K562 (cell line): Measurements from ENCODE around the gene CNPY4. TPM values are rescaled to one million over a fixed set of nuclear protein-coding genes. Genes with fewer than 3 reads are reported as not detected.

ENCODE experiments used
- ARNT ChIP-seq, 2 experiments: fragments of 450-650 bp; IDR thresholded peaks; 2 replicates each; pipeline ENCODE4 v1.6.1; 2016; ENCODE audit warnings: mild to moderate bottlenecking in 1 of 2
- EWSR1 ChIP-seq: fragments of 450-650 bp; IDR thresholded peaks from 2 replicates; pipeline ENCODE4 v1.6.1; 2018; ENCODE audit warnings: borderline replicate concordance, mild to moderate bottlenecking, low read depth, moderate library complexity; ENCODE audit not compliant: partially characterized antibody
- EZH2 ChIP-seq: IDR thresholded peaks from 2 replicates; pipeline ENCODE4 v1.6.1; 2012; ENCODE audit warnings: low read depth, mild to moderate bottlenecking, inconsistent platforms, low read length, borderline replicate concordance
- HDAC1 ChIP-seq, 2 experiments: fragments of 450-650 bp; IDR thresholded peaks; 2 replicates each; pipeline ENCODE4 v1.6.1; 2016 to 2017; ENCODE audit warnings: inconsistent platforms in 1 of 2, mild to moderate bottlenecking in 1 of 2, moderate library complexity in 1 of 2
- HDAC6 ChIP-seq: IDR thresholded peaks from 2 replicates; pipeline ENCODE4 v1.6.1; 2012; ENCODE audit warnings: low read depth, mild to moderate bottlenecking, control low read depth, inconsistent platforms, low read length, moderate library complexity
- KDM2B ChIP-seq: fragments of 250-450 bp; sonication (Bioruptor Pico); IDR thresholded peaks from 2 replicates; pipeline ENCODE4 v1.8.0; 2021; ENCODE audit warnings: mild to moderate bottlenecking, moderate library complexity
- POLR2B ChIP-seq: fragments of 450-650 bp; IDR thresholded peaks from 2 replicates; pipeline ENCODE4 v1.6.1; 2018; ENCODE audit warnings: low read depth; ENCODE audit not compliant: partially characterized antibody
- SMC3 ChIP-seq: conservative IDR thresholded peaks from 2 replicates; pipeline ENCODE4 v1.6.1; 2011; ENCODE audit warnings: low read depth, low read length, improper control_type of control experiment; ENCODE audit not compliant: insufficient read depth
- ZNF444 ChIP-seq: fragments of 250-450 bp; sonication (Bioruptor Pico); IDR thresholded peaks from 2 replicates; pipeline ENCODE4 v1.4.0; 2020; ENCODE audit warnings: mild to moderate bottlenecking, moderate library complexity
- ZNF699 ChIP-seq: fragments of 250-450 bp; sonication (Bioruptor Pico); IDR thresholded peaks from 2 replicates; pipeline ENCODE4 v1.8.0; 2021; ENCODE audit warnings: mild to moderate bottlenecking, moderate library complexity; ENCODE audit not compliant: insufficient replicate concordance
- polyA plus RNA-seq, 8 experiments: library from polyadenylated mRNA; depleted of rRNA in 4 of 8; stranded (reverse) in 5 of 8; unstranded in 3 of 8; fragments of >200 nt; fragmentation: Nextera tagmentation in 2 of 8; fragmentation: Illumina TruSeq in 1 of 8; extraction: Ambion mirVana in 2 of 8; extraction: Trizol in 1 of 8; gene quantifications; 2 replicates each; pipeline versions ENCODE4 v1.2.1 to v1.2.3, GENCODE V29; 2011 to 2014; ENCODE audit warnings: inconsistent platforms in 1 of 8, missing spikeins in 1 of 8
- total RNA-seq, 7 experiments: library from RNA; depleted of rRNA in 6 of 7; stranded (reverse); fragments of >200 nt in 6 of 7; fragmentation: Illumina TruSeq in 2 of 7; extraction: Trizol in 2 of 7; gene quantifications; 2 replicates each; pipeline versions ENCODE4 v1.2.1 to v1.2.3, GENCODE V29; 2011 to 2021; ENCODE audit warnings: low replicate concordance in 1 of 7
- TF ChIP-seq, protein P1 (sequence below): fragments of 250-450 bp; sonication (Bioruptor Pico); IDR thresholded peaks from 2 replicates; pipeline ENCODE4 v1.8.0; 2021; ENCODE audit warnings: moderate library complexity, mild to moderate bottlenecking, inconsistent platforms
- TF ChIP-seq, protein P2 (sequence below), 2 experiments: fragments of 150-350 bp in 1 of 2; IDR thresholded peaks; 2 replicates each; pipeline ENCODE4 v1.6.1; 2012 to 2016; ENCODE audit warnings: low read depth in 2 of 2, low read length in 2 of 2, mild to moderate bottlenecking in 1 of 2, moderate library complexity in 1 of 2
- TF ChIP-seq, protein P3 (sequence below): fragments of 450-650 bp; conservative IDR thresholded peaks from 2 replicates; pipeline ENCODE4 v1.6.1; 2016; ENCODE audit warnings: missing genetic modification characterization, low read depth, mild to moderate bottlenecking, control low read depth, missing compliant biosample characterization
- TF ChIP-seq, protein P4 (sequence below): sonication (generic); formaldehyde crosslinking; IDR thresholded peaks from 2 replicates; pipeline ENCODE4 v1.8.0; 2023; ENCODE audit warnings: missing genetic modification reagents, mild to moderate bottlenecking, borderline replicate concordance

Gene CNPY4
- total and polyA plus RNA-seq, 9 of the 15 experiments (the other 6 are each of a cell fraction or from before 2014, with no cell fraction given), result 1.9 to 11.2 (median 7.0) TPM

DNA sequence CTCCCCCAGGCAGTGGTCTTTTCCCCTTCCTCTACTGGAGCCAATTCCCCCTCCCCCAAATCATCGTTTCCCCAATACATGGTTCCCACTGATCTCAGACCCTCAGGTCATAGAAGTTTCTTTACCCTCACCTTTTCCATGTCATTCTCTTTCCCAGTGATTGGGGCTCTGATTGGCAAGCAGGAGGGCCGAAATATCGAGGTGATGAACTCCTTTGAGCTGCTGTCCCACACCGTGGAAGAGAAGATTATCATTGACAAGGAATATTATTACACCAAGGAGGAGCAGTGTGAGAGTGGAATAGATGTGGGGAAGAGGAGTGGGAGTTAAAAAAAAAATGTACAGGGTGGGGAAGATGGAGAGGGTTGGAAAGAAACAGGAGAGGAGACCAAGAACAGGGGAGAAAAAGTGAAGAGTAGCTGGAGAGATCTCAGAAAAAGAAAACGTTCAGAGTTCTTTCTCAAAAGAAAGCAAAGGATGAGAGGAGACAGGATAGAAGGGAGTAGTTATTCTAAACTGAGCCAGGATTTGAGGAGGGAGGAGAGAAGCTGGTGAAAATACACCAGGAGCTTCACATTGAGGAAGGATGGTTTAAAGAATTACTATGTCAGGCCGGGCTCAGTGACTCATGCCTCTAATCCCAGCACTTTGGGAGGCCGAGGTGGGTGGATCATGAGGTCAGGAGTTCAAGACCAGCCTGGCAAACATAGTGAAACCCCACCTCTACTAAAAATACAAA is 29.8 kb upstream of the CNPY4 start (continued):
- TF ChIP-seq POLR2B (peak; percentile 19), EWSR1 (no peak), ZNF699 (CRISPR knock-in tag) (no peak), ARNT (IDR thresholded peaks at IDR 0.05) (no peak), HDAC1 (IDR thresholded peaks at IDR 0.05) (0 out of 4 replicates have a peak, but pooled peaks of 1 of the 2 experiments have one; percentile 6), ZNF444 (CRISPR knock-in tag) (no peak), EZH2 (no peak), KDM2B (no peak), HDAC6 (no peak), SMC3 (no peak)
- TF ChIP-seq, protein P1, sequence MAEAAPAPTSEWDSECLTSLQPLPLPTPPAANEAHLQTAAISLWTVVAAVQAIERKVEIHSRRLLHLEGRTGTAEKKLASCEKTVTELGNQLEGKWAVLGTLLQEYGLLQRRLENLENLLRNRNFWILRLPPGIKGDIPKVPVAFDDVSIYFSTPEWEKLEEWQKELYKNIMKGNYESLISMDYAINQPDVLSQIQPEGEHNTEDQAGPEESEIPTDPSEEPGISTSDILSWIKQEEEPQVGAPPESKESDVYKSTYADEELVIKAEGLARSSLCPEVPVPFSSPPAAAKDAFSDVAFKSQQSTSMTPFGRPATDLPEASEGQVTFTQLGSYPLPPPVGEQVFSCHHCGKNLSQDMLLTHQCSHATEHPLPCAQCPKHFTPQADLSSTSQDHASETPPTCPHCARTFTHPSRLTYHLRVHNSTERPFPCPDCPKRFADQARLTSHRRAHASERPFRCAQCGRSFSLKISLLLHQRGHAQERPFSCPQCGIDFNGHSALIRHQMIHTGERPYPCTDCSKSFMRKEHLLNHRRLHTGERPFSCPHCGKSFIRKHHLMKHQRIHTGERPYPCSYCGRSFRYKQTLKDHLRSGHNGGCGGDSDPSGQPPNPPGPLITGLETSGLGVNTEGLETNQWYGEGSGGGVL, result no peak
- TF ChIP-seq, protein P2, sequence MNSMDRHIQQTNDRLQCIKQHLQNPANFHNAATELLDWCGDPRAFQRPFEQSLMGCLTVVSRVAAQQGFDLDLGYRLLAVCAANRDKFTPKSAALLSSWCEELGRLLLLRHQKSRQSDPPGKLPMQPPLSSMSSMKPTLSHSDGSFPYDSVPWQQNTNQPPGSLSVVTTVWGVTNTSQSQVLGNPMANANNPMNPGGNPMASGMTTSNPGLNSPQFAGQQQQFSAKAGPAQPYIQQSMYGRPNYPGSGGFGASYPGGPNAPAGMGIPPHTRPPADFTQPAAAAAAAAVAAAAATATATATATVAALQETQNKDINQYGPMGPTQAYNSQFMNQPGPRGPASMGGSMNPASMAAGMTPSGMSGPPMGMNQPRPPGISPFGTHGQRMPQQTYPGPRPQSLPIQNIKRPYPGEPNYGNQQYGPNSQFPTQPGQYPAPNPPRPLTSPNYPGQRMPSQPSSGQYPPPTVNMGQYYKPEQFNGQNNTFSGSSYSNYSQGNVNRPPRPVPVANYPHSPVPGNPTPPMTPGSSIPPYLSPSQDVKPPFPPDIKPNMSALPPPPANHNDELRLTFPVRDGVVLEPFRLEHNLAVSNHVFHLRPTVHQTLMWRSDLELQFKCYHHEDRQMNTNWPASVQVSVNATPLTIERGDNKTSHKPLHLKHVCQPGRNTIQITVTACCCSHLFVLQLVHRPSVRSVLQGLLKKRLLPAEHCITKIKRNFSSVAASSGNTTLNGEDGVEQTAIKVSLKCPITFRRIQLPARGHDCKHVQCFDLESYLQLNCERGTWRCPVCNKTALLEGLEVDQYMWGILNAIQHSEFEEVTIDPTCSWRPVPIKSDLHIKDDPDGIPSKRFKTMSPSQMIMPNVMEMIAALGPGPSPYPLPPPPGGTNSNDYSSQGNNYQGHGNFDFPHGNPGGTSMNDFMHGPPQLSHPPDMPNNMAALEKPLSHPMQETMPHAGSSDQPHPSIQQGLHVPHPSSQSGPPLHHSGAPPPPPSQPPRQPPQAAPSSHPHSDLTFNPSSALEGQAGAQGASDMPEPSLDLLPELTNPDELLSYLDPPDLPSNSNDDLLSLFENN (IDR thresholded peaks at IDR 0.05; ENCODE audit: low read depth in 2 of 2, low read length in 2 of 2), result no peak
- TF ChIP-seq, protein P3, sequence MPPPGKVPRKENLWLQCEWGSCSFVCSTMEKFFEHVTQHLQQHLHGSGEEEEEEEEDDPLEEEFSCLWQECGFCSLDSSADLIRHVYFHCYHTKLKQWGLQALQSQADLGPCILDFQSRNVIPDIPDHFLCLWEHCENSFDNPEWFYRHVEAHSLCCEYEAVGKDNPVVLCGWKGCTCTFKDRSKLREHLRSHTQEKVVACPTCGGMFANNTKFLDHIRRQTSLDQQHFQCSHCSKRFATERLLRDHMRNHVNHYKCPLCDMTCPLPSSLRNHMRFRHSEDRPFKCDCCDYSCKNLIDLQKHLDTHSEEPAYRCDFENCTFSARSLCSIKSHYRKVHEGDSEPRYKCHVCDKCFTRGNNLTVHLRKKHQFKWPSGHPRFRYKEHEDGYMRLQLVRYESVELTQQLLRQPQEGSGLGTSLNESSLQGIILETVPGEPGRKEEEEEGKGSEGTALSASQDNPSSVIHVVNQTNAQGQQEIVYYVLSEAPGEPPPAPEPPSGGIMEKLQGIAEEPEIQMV (tag), result no peak
- TF ChIP-seq, protein P4, sequence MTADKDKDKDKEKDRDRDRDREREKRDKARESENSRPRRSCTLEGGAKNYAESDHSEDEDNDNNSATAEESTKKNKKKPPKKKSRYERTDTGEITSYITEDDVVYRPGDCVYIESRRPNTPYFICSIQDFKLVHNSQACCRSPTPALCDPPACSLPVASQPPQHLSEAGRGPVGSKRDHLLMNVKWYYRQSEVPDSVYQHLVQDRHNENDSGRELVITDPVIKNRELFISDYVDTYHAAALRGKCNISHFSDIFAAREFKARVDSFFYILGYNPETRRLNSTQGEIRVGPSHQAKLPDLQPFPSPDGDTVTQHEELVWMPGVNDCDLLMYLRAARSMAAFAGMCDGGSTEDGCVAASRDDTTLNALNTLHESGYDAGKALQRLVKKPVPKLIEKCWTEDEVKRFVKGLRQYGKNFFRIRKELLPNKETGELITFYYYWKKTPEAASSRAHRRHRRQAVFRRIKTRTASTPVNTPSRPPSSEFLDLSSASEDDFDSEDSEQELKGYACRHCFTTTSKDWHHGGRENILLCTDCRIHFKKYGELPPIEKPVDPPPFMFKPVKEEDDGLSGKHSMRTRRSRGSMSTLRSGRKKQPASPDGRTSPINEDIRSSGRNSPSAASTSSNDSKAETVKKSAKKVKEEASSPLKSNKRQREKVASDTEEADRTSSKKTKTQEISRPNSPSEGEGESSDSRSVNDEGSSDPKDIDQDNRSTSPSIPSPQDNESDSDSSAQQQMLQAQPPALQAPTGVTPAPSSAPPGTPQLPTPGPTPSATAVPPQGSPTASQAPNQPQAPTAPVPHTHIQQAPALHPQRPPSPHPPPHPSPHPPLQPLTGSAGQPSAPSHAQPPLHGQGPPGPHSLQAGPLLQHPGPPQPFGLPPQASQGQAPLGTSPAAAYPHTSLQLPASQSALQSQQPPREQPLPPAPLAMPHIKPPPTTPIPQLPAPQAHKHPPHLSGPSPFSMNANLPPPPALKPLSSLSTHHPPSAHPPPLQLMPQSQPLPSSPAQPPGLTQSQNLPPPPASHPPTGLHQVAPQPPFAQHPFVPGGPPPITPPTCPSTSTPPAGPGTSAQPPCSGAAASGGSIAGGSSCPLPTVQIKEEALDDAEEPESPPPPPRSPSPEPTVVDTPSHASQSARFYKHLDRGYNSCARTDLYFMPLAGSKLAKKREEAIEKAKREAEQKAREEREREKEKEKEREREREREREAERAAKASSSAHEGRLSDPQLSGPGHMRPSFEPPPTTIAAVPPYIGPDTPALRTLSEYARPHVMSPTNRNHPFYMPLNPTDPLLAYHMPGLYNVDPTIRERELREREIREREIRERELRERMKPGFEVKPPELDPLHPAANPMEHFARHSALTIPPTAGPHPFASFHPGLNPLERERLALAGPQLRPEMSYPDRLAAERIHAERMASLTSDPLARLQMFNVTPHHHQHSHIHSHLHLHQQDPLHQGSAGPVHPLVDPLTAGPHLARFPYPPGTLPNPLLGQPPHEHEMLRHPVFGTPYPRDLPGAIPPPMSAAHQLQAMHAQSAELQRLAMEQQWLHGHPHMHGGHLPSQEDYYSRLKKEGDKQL (CRISPR knock-in tag), result no peak
